Large intestine (tissue), 12 donors: Measurements from ENCODE around the gene ATP8B2. TPM values are rescaled to one million over a fixed set of nuclear protein-coding genes. Genes with fewer than 3 reads are reported as not detected.
"Not testable (repeated sequence)": the region's sequence is repeated elsewhere in the genome, so short reads cannot be mapped to it uniquely, and the experiment has no call there.

Source experiments
- DNase-seq, 2 donors: peaks; one replicate each; pipeline versions ENCODE4 v3.0.0 to v3.0.0-alpha.2; 2013
- H3K27ac ChIP-seq: one replicate; pipeline ENCODE4 v1.5.1; 2013; ENCODE audit warnings: low read length
- H3K27me3 ChIP-seq: 2 replicates; pipeline ENCODE4 v1.6.1; 2013; ENCODE audit warnings: low read length; ENCODE audit not compliant: control insufficient read depth, insufficient read depth
- H3K36me3 ChIP-seq: 2 replicates; pipeline ENCODE4 v1.6.1; 2013; ENCODE audit warnings: low read length; ENCODE audit not compliant: control insufficient read depth, insufficient read depth
- H3K4me1 ChIP-seq: one replicate; pipeline ENCODE4 v1.6.1; 2013; ENCODE audit warnings: low read length; ENCODE audit not compliant: control insufficient read depth, insufficient read depth
- H3K4me3 ChIP-seq: one replicate; pipeline ENCODE4 v1.5.1; 2013; ENCODE audit warnings: low read length
- H3K9me3 ChIP-seq: one replicate; pipeline ENCODE4 v1.6.1; 2013; ENCODE audit warnings: mild to moderate bottlenecking, low read depth, low read length, moderate library complexity; ENCODE audit not compliant: control insufficient read depth
- whole genome bisulfite sequencing: methylation state at CpG from one replicate; pipeline ENCODE4 v1.1.5; 2013; ENCODE audit warnings: low lambda C conversion rate; ENCODE audit not compliant: insufficient coverage; 5-methylcytosine and 5-hydroxymethylcytosine counted together
- long read RNA-seq, 11 donors: transcript quantifications; one replicate each; lab custom pipeline, GENCODE V29; 2026
- polyA plus RNA-seq: library from polyadenylated mRNA; unstranded; fragments of 120-200 nt; gene quantifications from one replicate; pipeline ENCODE4 v1.2.1, GENCODE V29; 2013

Gene ATP8B2
- 10.9 TPM for polyA plus RNA-seq
- long read RNA-seq, donor 1: 0 reads
- long read RNA-seq, donor 2: 0 reads
- long read RNA-seq, donor 3: 0 reads
- long read RNA-seq, donor 4: 0 reads
- long read RNA-seq, donor 5, partial matches to known transcripts: 15 of 15 reads
- long read RNA-seq, donor 5, other reads (novel, unspliced or antisense): 0 of 15 reads
- long read RNA-seq, donor 6: 0 reads
- long read RNA-seq, donor 7: 0 reads
- long read RNA-seq, donor 8, partial matches to known transcripts: 7 of 7 reads
- long read RNA-seq, donor 8, other reads (novel, unspliced or antisense): 0 of 7 reads
- long read RNA-seq, donor 9, partial matches to known transcripts: 0 of 1 reads
- long read RNA-seq, donor 9, other reads (novel, unspliced or antisense): 0 of 1 reads
- long read RNA-seq, donor 10: 0 reads
- long read RNA-seq, donor 11, partial matches to known transcripts: 0 of 1 reads
- long read RNA-seq, donor 11, other reads (novel, unspliced or antisense): 0 of 1 reads

- peak within 1 kb of the TSS; percentile 48 for H3K4me3 ChIP-seq
- WGBS: no CpG with 5 or more reads among the region's 56 CpGs
- H3K27me3 ChIP-seq: peaks cover 54% of the 10 kb centered on the region
- H3K27ac ChIP-seq: peak within 1 kb of the TSS; percentile 41
- no peaks in the 10 kb centered on the region for H3K36me3 ChIP-seq
- H3K4me1 ChIP-seq: peaks cover 24% of the 10 kb centered on the region
- no peaks in the 10 kb centered on the region for H3K9me3 ChIP-seq
- DNase-seq: peak; percentile 45 to 63
These were observed at the start of gene ATP8B2 for GRCh38 chr1:154324669-154325582. Gene ATP8B2 (plus strand): TSS chr1:154325525. CDS start chr1:154328142, 2,617 bp downstream.

- WGBS: 100% methylated on average over 2 of the region's 7 CpGs
- DNase-seq: no peak
- peaks cover 11% of the 10 kb centered on the region for H3K36me3 ChIP-seq
These were observed 48.5 kb upstream of the ATP8B2 start for GRCh38 chr1:154276797-154277196.

DNA sequence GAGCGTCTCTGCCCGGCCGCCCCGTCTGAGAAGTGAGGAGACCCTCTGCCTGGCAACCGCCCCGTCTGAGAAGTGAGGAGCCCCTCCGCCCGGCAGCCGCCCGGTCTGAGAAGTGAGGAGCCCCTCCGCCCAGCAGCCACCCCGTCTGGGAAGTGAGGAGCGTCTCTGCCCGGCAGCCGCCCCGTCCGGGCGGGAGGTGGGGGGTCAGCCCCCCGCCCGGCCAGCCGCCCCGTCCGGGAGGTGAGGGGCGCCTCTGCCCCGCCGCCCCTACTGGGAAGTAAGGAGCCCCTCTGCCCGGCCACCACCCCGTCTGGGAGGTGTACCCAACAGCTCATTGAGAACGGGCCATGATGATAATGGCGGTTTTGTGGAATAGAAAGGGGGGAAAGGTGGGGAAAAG, 37.7 kb upstream of the ATP8B2 start:
- H3K9me3 ChIP-seq, H3K27ac ChIP-seq, H3K27me3 ChIP-seq, DNase-seq, H3K4me1 ChIP-seq, H3K36me3 ChIP-seq, H3K4me3 ChIP-seq: not testable (repeated sequence)
- no CpG with 5 or more reads among the region's 30 CpGs for WGBS

More at GRCh38 chr1:154276797-154277196, 48.5 kb upstream of the ATP8B2 start:
- Histone ChIP-seq H3K27ac (no peak overlapping the region), H3K9me3 (no peaks in the 10 kb centered on the region), H3K4me3 (no peak overlapping the region), H3K27me3 (no peaks in the 10 kb centered on the region), H3K4me1 (peaks cover 8% of the 10 kb centered on the region)

- Histone ChIP-seq H3K9me3 (peaks cover 7% of the 10 kb centered on the region), H3K36me3 (no peaks in the 10 kb centered on the region), H3K4me3 (no peak overlapping the region), H3K27ac (no peak overlapping the region), H3K4me1 (no peaks in the 10 kb centered on the region), H3K27me3 (no peaks in the 10 kb centered on the region)
- no CpG with 5 or more reads among the region's 3 CpGs for WGBS
- no peak for DNase-seq
These were observed 36.7 kb upstream of the ATP8B2 start for GRCh38 chr1:154288661-154289060.

DNA sequence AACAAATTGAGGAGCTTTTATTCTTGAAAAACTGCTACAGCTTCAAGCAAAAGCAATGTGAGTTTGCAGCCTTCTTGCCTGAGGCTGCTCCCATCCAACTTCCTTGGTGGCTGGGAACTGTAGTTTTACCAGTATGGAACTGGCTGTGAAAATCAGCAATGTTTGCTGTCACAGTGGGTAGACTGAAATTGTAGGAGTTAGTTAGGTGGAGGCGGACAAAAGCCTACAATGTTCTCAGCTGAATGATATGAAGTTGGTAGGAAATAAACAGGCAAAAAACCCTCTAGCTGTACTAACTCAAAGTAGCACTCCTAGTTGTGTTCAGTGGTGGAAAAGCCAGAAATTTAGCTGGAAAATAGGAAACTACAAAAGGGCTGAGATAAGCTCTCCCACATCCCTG, 34.4 kb upstream of the ATP8B2 start:
- no peaks in the 10 kb centered on the region for H3K27me3 ChIP-seq
- H3K36me3 ChIP-seq: no peaks in the 10 kb centered on the region
- DNase-seq: no peak
- H3K4me3 ChIP-seq: no peak overlapping the region
- H3K4me1 ChIP-seq: no peaks in the 10 kb centered on the region
- WGBS: no CpG with 5 or more reads among the region's 1 CpG
- H3K27ac ChIP-seq: no peak overlapping the region
- H3K9me3 ChIP-seq: peaks cover 26% of the 10 kb centered on the region

- WGBS: 80% methylated on average over 1 of the region's 8 CpGs
- DNase-seq: no peak
- H3K4me3 ChIP-seq: no peak overlapping the region
- no peak overlapping the region for H3K27ac ChIP-seq
- H3K4me1 ChIP-seq: no peaks in the 10 kb centered on the region
- peaks cover 34% of the 10 kb centered on the region for H3K9me3 ChIP-seq
- no peaks in the 10 kb centered on the region for H3K27me3 ChIP-seq
- no peaks in the 10 kb centered on the region for H3K36me3 ChIP-seq
These were observed 29.7 kb upstream of the ATP8B2 start for GRCh38 chr1:154295408-154296235.

- no peaks in the 10 kb centered on the region for H3K4me1 ChIP-seq
- no peaks in the 10 kb centered on the region for H3K27me3 ChIP-seq
- H3K27ac ChIP-seq: no peak overlapping the region
- H3K4me3 ChIP-seq: no peak overlapping the region
- no peaks in the 10 kb centered on the region for H3K36me3 ChIP-seq
- DNase-seq: no peak
- no CpG with 5 or more reads among the region's 1 CpG for WGBS
- peaks cover 8% of the 10 kb centered on the region for H3K9me3 ChIP-seq
These were observed 23.7 kb upstream of the ATP8B2 start for GRCh38 chr1:154301582-154301981.

GRCh38 chr1:154304664-154305337, 20.5 kb upstream of the ATP8B2 start:
- H3K4me1 ChIP-seq: no peaks in the 10 kb centered on the region
- no peak for DNase-seq
- no peaks in the 10 kb centered on the region for H3K9me3 ChIP-seq
- H3K4me3 ChIP-seq: no peak overlapping the region
- H3K27ac ChIP-seq: no peak overlapping the region
- WGBS: no CpG with 5 or more reads among the region's 9 CpGs
- no peaks in the 10 kb centered on the region for H3K36me3 ChIP-seq
- H3K27me3 ChIP-seq: no peaks in the 10 kb centered on the region

- no peaks in the 10 kb centered on the region for H3K4me1 ChIP-seq
- H3K27me3 ChIP-seq: no peaks in the 10 kb centered on the region
- 100% methylated on average over 1 of the region's 3 CpGs for WGBS
- no peak for DNase-seq
- no peak overlapping the region for H3K27ac ChIP-seq
- H3K4me3 ChIP-seq: no peak overlapping the region
- no peaks in the 10 kb centered on the region for H3K36me3 ChIP-seq
- H3K9me3 ChIP-seq: no peaks in the 10 kb centered on the region
These were observed 19.2 kb upstream of the ATP8B2 start for GRCh38 chr1:154306151-154306550.
